ENCODE results near the gene ATP2A2.
"Not testable (repeated sequence)": the region's sequence is repeated elsewhere in the genome, so short reads cannot be mapped to it uniquely, and the experiment has no call there.

ATP2A2 gene

DNA sequence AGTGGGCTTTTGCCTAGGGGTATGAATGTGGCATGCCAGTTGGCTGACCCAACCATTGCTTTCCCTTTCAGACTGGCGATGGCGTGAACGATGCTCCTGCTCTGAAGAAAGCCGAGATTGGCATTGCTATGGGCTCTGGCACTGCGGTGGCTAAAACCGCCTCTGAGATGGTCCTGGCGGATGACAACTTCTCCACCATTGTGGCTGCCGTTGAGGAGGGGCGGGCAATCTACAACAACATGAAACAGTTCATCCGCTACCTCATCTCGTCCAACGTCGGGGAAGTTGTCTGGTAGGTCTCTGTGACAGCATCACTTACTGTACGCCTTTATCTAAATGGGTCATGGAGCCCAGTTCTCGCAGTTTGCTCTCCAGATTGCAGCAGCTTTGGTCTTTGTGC is 61.1 kb downstream of the ATP2A2 start:
- DNase-seq (ENCODE audit: low read depth, low spot score) = no peak

DNA sequence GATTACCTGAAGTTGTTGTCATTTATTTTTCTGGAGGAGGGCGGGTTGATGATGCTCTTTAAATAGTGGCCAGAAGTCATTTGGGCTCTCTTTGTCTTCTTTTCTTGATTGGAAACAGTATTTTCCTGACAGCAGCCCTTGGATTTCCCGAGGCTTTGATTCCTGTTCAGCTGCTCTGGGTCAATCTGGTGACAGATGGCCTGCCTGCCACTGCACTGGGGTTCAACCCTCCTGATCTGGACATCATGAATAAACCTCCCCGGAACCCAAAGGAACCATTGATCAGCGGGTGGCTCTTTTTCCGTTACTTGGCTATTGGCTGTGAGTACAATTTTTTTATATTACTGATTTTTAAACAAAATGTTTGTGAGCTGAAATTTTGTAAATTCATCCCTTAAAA is 62.1 kb downstream of the ATP2A2 start:
- DNase-seq (ENCODE audit: low read depth, low spot score) = no peak

GRCh38 chr12:110343736-110344555 is 62.9 kb downstream of the ATP2A2 start:
- no peak for DNase-seq (ENCODE audit: low read depth, low spot score)

- DNase-seq (ENCODE audit: low read depth, low spot score) = no peak
These were observed 63.6 kb downstream of the ATP2A2 start for GRCh38 chr12:110344657-110345056.

GRCh38 chr12:110345176-110345661 is 64.2 kb downstream of the ATP2A2 start:
- DNase-seq (ENCODE audit: low read depth, low spot score) = no peak

DNA sequence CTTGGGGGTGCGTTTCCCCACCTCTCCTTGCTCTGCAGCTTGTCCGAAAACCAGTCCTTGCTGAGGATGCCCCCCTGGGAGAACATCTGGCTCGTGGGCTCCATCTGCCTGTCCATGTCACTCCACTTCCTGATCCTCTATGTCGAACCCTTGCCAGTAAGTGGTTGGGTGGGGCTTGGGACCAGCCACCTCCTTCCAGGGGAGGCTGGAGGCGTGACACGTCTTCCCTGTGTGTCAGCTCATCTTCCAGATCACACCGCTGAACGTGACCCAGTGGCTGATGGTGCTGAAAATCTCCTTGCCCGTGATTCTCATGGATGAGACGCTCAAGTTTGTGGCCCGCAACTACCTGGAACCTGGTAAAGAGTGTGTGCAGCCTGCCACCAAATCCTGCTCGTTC is 64.9 kb downstream of the ATP2A2 start:
- no peak for DNase-seq (ENCODE audit: low read depth, low spot score)

- DNase-seq (ENCODE audit: low read depth, low spot score) = no peak
These were observed 66.7 kb downstream of the ATP2A2 start for GRCh38 chr12:110347767-110348166.

DNA sequence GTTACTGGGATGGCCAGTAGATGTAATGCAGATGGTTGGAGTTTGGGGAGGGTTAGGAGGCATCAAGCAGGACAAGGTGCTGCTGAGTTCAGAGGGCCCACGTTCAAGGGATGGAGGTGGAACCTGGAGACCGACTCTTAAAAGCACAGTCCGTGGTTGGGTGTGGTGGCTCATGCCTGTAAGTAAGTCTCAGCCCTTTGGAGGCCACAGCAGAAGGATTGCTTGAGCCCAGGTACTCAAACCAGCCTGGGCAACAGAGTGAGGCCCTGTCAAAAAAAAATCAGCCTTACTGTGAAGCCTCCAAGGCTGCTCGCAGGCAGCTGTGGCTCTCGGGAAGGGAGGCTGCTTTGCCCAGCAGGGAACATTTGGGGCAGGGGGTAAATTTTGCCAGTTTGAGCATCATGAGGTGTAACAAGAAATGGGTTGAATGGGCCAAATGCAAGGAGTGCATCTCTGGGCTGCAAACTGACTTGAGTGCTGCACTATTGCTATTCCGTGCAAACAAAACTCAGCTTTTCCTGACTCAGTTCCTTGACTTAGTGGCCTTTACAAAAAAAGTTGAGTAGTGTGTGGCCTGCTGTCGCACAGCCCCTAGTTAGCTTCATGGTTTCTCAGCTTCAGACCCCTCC is 67.5 kb downstream of the ATP2A2 start:
- no peak for DNase-seq (ENCODE audit: low read depth, low spot score)

DNA sequence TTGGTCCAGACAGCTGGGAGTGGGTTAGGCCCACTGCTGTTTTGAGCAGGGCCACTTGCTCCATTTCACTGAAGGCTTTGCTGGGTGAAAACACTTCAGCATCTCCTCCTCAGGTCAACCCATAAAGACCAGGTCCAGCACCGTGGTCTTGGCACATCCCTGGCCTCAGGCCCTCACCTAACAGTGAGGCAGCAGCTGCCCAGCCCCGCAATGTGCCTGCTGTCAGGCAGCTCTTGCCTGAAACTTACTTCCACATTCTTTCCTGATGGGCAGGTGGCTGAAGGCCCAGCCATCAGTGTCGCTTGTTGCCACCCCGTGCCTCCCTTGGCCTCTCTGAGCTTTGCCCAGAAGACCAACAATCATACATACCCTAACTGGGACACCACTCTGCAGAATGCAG is 68.0 kb downstream of the ATP2A2 start:
- no peak for DNase-seq (ENCODE audit: low read depth, low spot score)

GRCh38 chr12:110349514-110350151 is 68.6 kb downstream of the ATP2A2 start:
- DNase-seq (ENCODE audit: low read depth, low spot score) = no peak

GRCh38 chr12:110351119-110351518 is 70.1 kb downstream of the ATP2A2 start:
- no peak for DNase-seq (ENCODE audit: low read depth, low spot score)

GRCh38 chr12:110352401-110352800 is 71.4 kb downstream of the ATP2A2 start:
- no peak for DNase-seq (ENCODE audit: low read depth, low spot score)

GRCh38 chr12:110353211-110353965 is 72.3 kb downstream of the ATP2A2 start:
- DNase-seq (ENCODE audit: low read depth, low spot score) = no peak

DNA sequence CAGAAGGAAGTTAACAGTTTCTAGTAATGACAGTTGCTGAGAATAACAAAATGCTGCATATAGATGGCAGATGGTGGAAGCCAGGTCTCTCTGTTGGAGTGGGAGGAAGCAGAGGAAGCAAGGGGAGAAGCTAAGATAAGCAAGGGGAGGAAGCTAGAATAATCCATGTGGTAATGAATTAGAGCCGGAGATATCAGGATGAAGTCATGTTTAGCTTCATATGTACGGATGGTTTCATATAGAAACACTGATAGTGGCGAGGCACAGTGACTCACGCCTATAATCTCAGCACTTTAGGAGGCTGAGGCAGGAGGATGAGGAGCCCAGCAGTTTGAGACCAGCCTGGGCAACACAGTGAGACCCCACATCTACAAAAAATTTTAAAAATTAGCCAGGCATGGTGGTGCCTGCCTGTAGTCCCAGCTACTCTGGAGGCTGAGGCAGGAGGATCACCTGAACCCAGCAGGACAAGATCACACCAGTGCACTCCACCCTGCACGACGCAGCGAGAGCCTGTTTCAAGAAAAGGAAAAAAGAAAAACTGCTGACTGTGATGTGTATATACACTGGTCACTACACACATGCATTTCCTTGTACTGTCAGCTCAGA is 73.2 kb downstream of the ATP2A2 start:
- no peak for DNase-seq (ENCODE audit: low read depth, low spot score)

DNA sequence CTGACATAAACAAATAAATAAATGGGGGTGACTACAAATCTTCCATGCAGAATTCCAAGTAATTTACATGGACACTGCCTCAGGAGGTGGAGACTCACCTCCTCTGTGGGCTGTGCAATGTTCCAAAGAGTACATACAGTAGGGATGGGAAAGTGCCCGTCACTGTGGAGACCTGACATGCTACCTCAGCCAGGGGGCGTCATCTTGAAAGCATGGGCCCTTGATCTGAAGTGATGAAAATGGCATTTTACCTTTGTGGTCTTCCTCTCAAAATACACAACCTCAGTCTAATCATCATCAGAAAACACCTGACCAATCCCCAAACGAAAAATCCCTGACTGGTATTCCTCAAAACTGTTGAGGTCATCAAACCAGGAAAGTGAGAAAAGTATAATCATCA is 74.0 kb downstream of the ATP2A2 start:
- DNase-seq (ENCODE audit: low read depth, low spot score) = peak; percentile 32

- DNase-seq (ENCODE audit: low read depth, low spot score) = not testable (repeated sequence)
These were observed 77.5 kb downstream of the ATP2A2 start for GRCh38 chr12:110358384-110359097.

DNA sequence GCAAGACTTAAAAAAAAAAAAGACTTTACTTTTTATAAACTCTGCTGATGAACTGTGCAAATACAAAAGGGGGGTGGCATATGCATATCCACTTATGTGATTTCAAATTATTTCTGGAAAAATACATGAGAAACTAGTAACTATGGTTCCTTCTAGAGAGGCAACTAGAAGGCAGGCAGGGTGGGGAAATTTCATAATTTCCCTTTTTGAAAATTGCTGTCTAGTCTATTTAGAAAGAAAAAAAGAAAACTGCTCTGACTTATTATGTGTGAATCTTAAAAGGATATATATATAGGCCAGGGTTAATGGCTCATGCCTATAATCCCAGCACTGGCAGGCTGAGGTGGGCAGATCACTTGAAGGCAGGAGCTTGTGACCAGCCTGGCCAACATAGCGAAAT is 80.2 kb downstream of the ATP2A2 start:
- no peak for DNase-seq (ENCODE audit: low read depth, low spot score)

GRCh38 chr12:110365489-110366320 is 84.7 kb downstream of the ATP2A2 start:
- no peak for DNase-seq (ENCODE audit: low read depth, low spot score)

GRCh38 chr12:110366321-110367142 is 85.5 kb downstream of the ATP2A2 start:
- no peak for DNase-seq (ENCODE audit: low read depth, low spot score)
